Hepatocyte (in vitro differentiated cells): Measurements from ENCODE around the gene MRGPRD. TPM values are rescaled to one million over a fixed set of nuclear protein-coding genes. Genes with fewer than 3 reads are reported as not detected.

ENCODE experiments used
- DNase-seq: peaks from one replicate; pipeline ENCODE4 v3.0.0-alpha.2; 2016; ENCODE audit warnings: low spot score
- H2AFZ ChIP-seq: fragments of 200-600 bp; sonication (generic); 2 replicates; pipeline ENCODE4 v1.6.0; 2016; ENCODE audit warnings: antibody characterized with exemption, mild to moderate bottlenecking
- H3K27ac ChIP-seq: fragments of 200-600 bp; sonication (generic); 2 replicates; pipeline ENCODE4 v1.5.1; 2016; ENCODE audit warnings: mild to moderate bottlenecking
- H3K27me3 ChIP-seq: fragments of 200-600 bp; sonication (generic); 2 replicates; pipeline ENCODE4 v1.6.1; 2016
- H3K36me3 ChIP-seq: fragments of 200-600 bp; sonication (generic); replicated peaks from 2 replicates; pipeline ENCODE4 v1.5.1; 2016; ENCODE audit warnings: low read depth; ENCODE audit not compliant: insufficient read depth
- H3K4me1 ChIP-seq: fragments of 200-600 bp; sonication (generic); 2 replicates; pipeline ENCODE4 v1.5.1; 2016; ENCODE audit warnings: mild to moderate bottlenecking, moderate library complexity; ENCODE audit not compliant: insufficient read depth
- H3K4me2 ChIP-seq: fragments of 200-600 bp; sonication (generic); 2 replicates; pipeline ENCODE4 v1.6.0; 2016
- H3K4me3 ChIP-seq: fragments of 200-600 bp; sonication (generic); 2 replicates; pipeline ENCODE4 v1.5.1; 2016; ENCODE audit warnings: mild to moderate bottlenecking
- H3K79me2 ChIP-seq: fragments of 200-600 bp; sonication (generic); 2 replicates; pipeline ENCODE4 v1.6.0; 2017; ENCODE audit warnings: mild to moderate bottlenecking
- H3K9me2 ChIP-seq: fragments of 200-600 bp; sonication (generic); replicated peaks from 2 replicates; pipeline ENCODE4 v1.6.0; 2017; ENCODE audit warnings: mild to moderate bottlenecking; ENCODE audit not compliant: insufficient read depth
- H3K9me3 ChIP-seq: fragments of 200-600 bp; sonication (generic); 2 replicates; pipeline ENCODE4 v1.5.1; 2016; ENCODE audit warnings: low read depth, mild to moderate bottlenecking
- H4K20me1 ChIP-seq: fragments of 200-600 bp; sonication (generic); 2 replicates; pipeline ENCODE4 v1.6.0; 2016; ENCODE audit warnings: mild to moderate bottlenecking; ENCODE audit not compliant: insufficient read depth, poor library complexity, severe bottlenecking
- EZH2 ChIP-seq: fragments of 200-600 bp; sonication (generic); IDR thresholded peaks from 2 replicates; pipeline ENCODE4 v1.6.1; 2016; ENCODE audit warnings: antibody characterized with exemption, mild to moderate bottlenecking, borderline replicate concordance
- EZH2phosphoT487 ChIP-seq: fragments of 200-600 bp; sonication (generic); IDR thresholded peaks from one replicate; pipeline ENCODE4 v1.6.1; 2018; ENCODE audit warnings: antibody characterized with exemption, mild to moderate bottlenecking, low read depth, moderate library complexity; ENCODE audit not compliant: unreplicated experiment, severe bottlenecking
- WGBS: methylation state at CpG from one replicate; pipeline ENCODE4 v1.1.6; 2016; ENCODE audit warnings: low lambda C conversion rate; ENCODE audit errors: missing lambda C conversion rate; 5-methylcytosine and 5-hydroxymethylcytosine counted together
- polyA plus RNA-seq: library from polyadenylated mRNA; unstranded; fragments of >200 nt; fragmentation: Nextera tagmentation; extraction: Ambion mirVana; gene quantifications from 2 replicates; pipeline ENCODE4 v1.2.1, GENCODE V29; 2016
- total RNA-seq: library from RNA; depleted of rRNA; stranded (reverse); fragments of >200 nt; gene quantifications from 2 replicates; pipeline ENCODE4 v1.2.3, GENCODE V29; 2014
- TF ChIP-seq, protein P1 (sequence below): fragments of 200-600 bp; sonication (generic); IDR thresholded peaks from 2 replicates; pipeline ENCODE4 v1.5.1; 2016; ENCODE audit warnings: antibody characterized with exemption, mild to moderate bottlenecking; ENCODE audit not compliant: poor library complexity

Gene MRGPRD
- total and polyA plus RNA-seq, 2 experiments from 2014 or later: not detected

DNA sequence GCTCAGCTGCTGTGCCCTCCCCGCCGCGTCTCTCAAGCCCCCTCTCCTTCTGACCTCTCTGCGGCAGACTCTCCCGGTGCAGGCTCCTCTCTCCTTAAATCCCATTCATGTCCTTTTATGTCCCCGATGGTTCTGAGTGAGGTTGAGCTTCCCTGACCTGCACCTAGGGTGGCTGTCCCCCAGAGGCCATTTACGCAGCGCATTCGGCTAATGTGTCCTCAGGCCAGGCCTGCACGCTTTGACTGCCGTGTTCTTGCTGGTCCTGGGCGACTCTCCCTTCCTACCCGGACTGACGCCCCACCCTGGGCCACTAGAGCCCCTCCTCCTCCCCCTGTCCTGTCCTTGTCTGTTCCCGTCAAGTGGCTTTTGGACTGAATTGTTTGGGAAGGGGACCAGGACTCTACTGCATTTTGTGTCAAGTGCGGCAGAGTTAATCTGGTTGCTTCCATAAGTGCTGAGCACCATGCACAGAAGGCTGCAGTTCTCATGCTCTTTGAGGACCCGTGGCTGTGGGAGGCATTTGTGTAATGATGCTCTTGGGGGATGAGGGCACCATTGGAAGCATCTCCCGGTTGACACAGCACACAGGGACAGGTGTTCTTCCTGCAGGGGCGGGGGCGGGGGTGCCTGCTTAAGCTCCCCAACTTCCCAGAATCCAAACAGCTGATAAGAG lies 40.0 kb downstream of the MRGPRD start:
- Histone ChIP-seq H3K27me3 (no peaks in the 10 kb centered on the region), H3K4me3 (no peak overlapping the region), H3K9me3 (no peaks in the 10 kb centered on the region), H4K20me1 (no peaks in the 10 kb centered on the region), H3K27ac (no peak overlapping the region), H2AFZ (no peak overlapping the region), H3K4me2 (no peak overlapping the region), H3K9me2 (no peaks in the 10 kb centered on the region), H3K36me3 (no peaks in the 10 kb centered on the region), H3K4me1 (peaks cover 9% of the 10 kb centered on the region), H3K79me2 (no peaks in the 10 kb centered on the region)
- TF ChIP-seq, protein P1, sequence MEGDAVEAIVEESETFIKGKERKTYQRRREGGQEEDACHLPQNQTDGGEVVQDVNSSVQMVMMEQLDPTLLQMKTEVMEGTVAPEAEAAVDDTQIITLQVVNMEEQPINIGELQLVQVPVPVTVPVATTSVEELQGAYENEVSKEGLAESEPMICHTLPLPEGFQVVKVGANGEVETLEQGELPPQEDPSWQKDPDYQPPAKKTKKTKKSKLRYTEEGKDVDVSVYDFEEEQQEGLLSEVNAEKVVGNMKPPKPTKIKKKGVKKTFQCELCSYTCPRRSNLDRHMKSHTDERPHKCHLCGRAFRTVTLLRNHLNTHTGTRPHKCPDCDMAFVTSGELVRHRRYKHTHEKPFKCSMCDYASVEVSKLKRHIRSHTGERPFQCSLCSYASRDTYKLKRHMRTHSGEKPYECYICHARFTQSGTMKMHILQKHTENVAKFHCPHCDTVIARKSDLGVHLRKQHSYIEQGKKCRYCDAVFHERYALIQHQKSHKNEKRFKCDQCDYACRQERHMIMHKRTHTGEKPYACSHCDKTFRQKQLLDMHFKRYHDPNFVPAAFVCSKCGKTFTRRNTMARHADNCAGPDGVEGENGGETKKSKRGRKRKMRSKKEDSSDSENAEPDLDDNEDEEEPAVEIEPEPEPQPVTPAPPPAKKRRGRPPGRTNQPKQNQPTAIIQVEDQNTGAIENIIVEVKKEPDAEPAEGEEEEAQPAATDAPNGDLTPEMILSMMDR: no peak
- no peak for TF ChIP-seq EZH2
- no peak for TF ChIP-seq EZH2phosphoT487
- WGBS: 92% methylated on average over 18 of the region's 20 CpGs
- DNase-seq: no peak

DNA sequence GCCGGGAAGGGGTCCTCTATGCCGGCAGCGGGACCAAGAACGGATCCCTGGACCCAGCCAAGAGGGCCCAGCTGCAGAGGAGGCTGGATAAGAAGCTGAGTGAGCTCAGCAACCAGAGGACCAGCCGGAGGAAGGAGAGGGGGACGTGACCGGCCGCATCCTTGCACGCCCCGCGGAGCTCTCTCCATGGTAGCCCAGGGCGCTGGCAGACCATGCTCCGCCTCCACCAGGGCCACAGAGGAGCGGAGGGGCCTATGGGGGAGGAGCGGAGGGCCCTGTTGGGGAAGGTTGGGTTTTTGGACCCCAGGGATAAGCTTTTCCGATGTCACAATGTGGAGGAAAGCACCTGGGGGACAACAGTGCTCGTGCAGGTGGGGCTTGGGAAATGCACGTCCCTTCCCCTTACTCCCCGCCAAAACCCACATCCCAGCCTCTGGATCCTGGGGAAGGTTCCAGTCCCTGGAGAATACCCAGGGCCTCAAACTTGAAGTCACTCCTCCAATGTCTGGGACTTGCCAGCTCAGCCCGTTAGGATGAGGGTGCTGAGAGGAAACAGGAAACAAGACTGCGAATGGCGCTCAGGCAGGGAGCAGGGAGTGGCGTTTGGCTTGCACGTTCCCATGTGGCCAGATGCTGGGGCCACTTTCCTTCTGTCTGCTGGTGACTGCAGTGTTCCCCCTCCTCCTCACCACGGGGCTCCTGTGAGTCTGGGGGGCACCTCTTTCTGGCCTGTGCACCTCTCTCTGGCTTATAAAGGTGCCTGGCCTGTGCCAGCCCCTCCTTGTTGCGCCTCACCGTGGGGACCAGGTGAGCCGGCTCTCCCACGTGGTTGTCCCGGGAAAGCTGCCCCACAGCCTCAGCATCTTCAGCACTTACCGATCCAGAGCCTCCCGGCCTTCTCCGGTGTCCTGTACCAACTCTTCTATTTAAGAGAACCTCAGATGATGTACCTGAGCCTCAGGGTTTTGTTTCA lies 40.9 kb downstream of the MRGPRD start:
- Histone ChIP-seq H2AFZ (no peak overlapping the region), H3K36me3 (no peaks in the 10 kb centered on the region), H3K27me3 (no peaks in the 10 kb centered on the region), H3K9me3 (no peaks in the 10 kb centered on the region), H3K27ac (no peak overlapping the region), H3K79me2 (no peaks in the 10 kb centered on the region), H4K20me1 (no peaks in the 10 kb centered on the region), H3K9me2 (no peaks in the 10 kb centered on the region), H3K4me3 (no peak overlapping the region), H3K4me1 (peaks cover 9% of the 10 kb centered on the region), H3K4me2 (no peak overlapping the region)
- TF ChIP-seq, protein P1: no peak
- TF ChIP-seq EZH2phosphoT487 (no peak), EZH2 (no peak)
- DNase-seq: no peak
- WGBS: 95% methylated on average over 29 of the region's 33 CpGs

DNA sequence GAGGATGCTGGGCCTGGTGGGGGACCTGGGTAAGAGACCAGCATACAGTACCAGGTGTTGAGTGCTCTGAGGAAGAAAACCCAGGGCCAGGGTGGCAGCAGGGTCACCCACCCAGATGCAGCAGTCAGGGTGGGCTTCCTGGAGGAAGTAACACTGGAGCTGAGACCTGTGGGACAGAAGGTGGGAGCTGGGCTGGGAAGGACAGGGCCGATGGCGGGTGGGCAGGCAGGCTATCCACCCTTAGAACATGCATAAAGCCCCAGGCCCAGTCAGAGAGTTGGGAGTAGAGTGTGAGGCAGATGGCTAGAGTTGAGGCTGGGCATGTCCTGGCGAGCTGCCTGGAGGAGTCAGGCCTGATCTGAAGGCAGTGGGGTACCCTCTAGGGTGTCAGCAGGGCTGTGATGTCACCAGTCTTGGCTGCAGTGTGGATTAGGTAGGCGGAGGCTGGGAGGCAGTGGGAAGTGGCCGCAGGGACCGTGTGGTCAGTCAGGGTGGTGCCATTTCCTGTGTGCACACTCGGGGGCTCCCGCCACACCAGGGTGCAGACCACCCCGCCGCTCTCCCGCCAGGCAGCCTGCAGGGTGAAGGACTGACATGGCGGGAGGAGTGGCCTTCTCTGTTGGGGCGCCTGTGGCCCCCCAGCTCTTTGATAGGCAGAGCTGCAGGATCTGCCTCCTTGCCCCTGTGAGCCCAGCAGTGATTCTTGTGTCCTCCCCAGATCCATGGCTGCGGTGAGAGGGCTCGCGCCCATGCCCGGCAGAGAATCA lies 41.8 kb downstream of the MRGPRD start:
- TF ChIP-seq EZH2phosphoT487 (no peak), EZH2 (no peak)
- TF ChIP-seq, protein P1: no peak
- no peak for DNase-seq
- Histone ChIP-seq H3K9me3 (no peaks in the 10 kb centered on the region), H4K20me1 (no peaks in the 10 kb centered on the region), H3K4me1 (peaks cover 9% of the 10 kb centered on the region), H3K36me3 (no peaks in the 10 kb centered on the region), H2AFZ (no peak overlapping the region), H3K4me2 (no peak overlapping the region), H3K79me2 (no peaks in the 10 kb centered on the region), H3K4me3 (no peak overlapping the region), H3K9me2 (no peaks in the 10 kb centered on the region), H3K27ac (no peak overlapping the region), H3K27me3 (no peaks in the 10 kb centered on the region)
- WGBS: 87% methylated on average over 17 of the region's 17 CpGs
